HEK293T (cell line): Measurements from ENCODE around the gene FAM9C.

Source experiments
- FOXK2 ChIP-seq: fragments of 450-650 bp; IDR thresholded peaks from 2 replicates; pipeline ENCODE4 v1.6.1; 2016; ENCODE audit warnings: mild to moderate bottlenecking
- SUZ12 ChIP-seq: fragments of 450-650 bp; IDR thresholded peaks from 2 replicates; pipeline ENCODE4 v1.6.1; 2016; ENCODE audit warnings: mild to moderate bottlenecking

DNA sequence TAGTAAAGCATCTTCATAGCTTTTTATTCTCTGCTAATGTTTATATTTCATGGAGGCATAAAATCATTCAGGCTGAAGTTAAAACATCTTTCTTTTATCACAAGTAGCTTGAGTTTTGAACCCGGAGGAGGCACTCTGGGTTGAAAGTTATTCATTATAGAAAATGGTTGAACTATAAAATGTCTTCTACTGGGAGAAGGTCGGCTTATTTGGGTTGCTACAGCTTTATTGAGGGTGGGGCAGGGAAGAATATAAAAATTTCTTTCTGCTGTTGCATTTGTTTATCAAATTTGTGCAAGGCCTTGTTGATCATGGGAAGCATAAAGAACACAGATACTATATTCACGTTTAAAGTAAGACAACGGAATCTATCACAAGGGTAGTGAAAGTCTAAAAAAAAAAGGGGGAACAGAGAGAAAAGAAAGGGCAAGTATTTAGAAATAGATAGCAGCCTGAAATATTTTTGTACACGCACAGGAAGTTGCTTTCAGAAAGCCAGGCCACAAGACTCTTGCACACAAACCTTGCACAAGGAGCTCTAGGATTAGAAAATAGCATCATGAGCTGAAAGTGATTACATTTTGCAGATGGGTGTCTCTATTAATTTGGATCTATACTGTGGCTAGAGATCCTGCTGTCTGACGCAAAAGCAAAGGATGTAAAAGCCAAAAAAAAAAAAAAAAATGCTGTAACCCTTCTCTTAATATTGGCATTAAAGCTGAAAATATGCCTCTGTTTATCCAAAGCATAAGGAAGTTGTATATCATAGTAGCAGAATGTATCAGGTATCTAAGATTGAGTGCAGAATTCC lies 37.2 kb upstream of the FAM9C start:
- no peak for TF ChIP-seq SUZ12
- no peak for TF ChIP-seq FOXK2
